Measurements from ENCODE around the gene SNAPC2.
"Not testable (repeated sequence)": the region's sequence is repeated elsewhere in the genome, so short reads cannot be mapped to it uniquely, and the experiment has no call there.

Gene SNAPC2

GRCh38 chr19:7888826-7889217, 31.3 kb upstream of the SNAPC2 start:
- DNase-seq = no peak

GRCh38 chr19:7893362-7894101, 26.6 kb upstream of the SNAPC2 start:
- DNase-seq = not testable (repeated sequence)

GRCh38 chr19:7894612-7895309, 25.4 kb upstream of the SNAPC2 start:
- no peak for DNase-seq

- no peak for DNase-seq
Observed at GRCh38 chr19:7895565-7895964, 24.6 kb upstream of the SNAPC2 start.

GRCh38 chr19:7897292-7897691, 22.8 kb upstream of the SNAPC2 start:
- DNase-seq = no peak

GRCh38 chr19:7898967-7899366, 21.2 kb upstream of the SNAPC2 start:
- no peak for DNase-seq

GRCh38 chr19:7899751-7900378, 20.3 kb upstream of the SNAPC2 start:
- no peak for DNase-seq

- no peak for DNase-seq
Observed at GRCh38 chr19:7900401-7900870, 19.7 kb upstream of the SNAPC2 start.

GRCh38 chr19:7900931-7901330, 19.2 kb upstream of the SNAPC2 start:
- DNase-seq = no peak

- DNase-seq = no peak
Observed at GRCh38 chr19:7901337-7901736, 18.8 kb upstream of the SNAPC2 start.

- no peak for DNase-seq
Observed at GRCh38 chr19:7902796-7903243, 17.3 kb upstream of the SNAPC2 start.

GRCh38 chr19:7903244-7904073, 16.7 kb upstream of the SNAPC2 start, which contains the start of gene MAP2K7:
Gene MAP2K7, plus strand, starts transcription at chr19:7903877. Its CDS starts 68 bp downstream, at chr19:7903945.
- peak; percentile 97 for DNase-seq

GRCh38 chr19:7904074-7905020, 15.8 kb upstream of the SNAPC2 start:
- DNase-seq = no peak

- DNase-seq = no peak
Observed at GRCh38 chr19:7905268-7905667, 14.9 kb upstream of the SNAPC2 start.

- DNase-seq = no peak
Observed at GRCh38 chr19:7905859-7906258, 14.3 kb upstream of the SNAPC2 start.

GRCh38 chr19:7907122-7907521, 13.0 kb upstream of the SNAPC2 start:
- no peak for DNase-seq

GRCh38 chr19:7907544-7907943, 12.6 kb upstream of the SNAPC2 start:
- DNase-seq = no peak

GRCh38 chr19:7908078-7908699, 11.9 kb upstream of the SNAPC2 start:
- no peak for DNase-seq

GRCh38 chr19:7908742-7909461, 11.2 kb upstream of the SNAPC2 start:
- no peak for DNase-seq

GRCh38 chr19:7909471-7910067, 10.6 kb upstream of the SNAPC2 start:
- no peak for DNase-seq

Measured in DMS79 (cell line).